GM19023 (cell line): ENCODE results near the gene SHC4.
A peak's percentile ranks its signal among the peaks of the same experiment; 100 is the strongest.
"Not testable (repeated sequence)": the region's sequence is repeated elsewhere in the genome, so short reads cannot be mapped to it uniquely, and the experiment has no call there.

ENCODE experiments used
- ATAC-seq: cut with Tn5 transposase; IDR thresholded peaks from one replicate; pipeline ENCODE4 v1.9.1; 2021; ENCODE audit warnings: mild to moderate bottlenecking, moderate library complexity; ENCODE audit not compliant: unreplicated experiment

SHC4 gene

GRCh38 chr15:48963524-48964113 is at the start of gene SHC4:
Gene SHC4 (minus strand): TSS chr15:48963919. CDS start chr15:48963015, 904 bp downstream.
- ATAC-seq, result peak; percentile 51

- ATAC-seq, result no peak
Observed at GRCh38 chr15:48999314-48999713, 35.6 kb upstream of the SHC4 start.

GRCh38 chr15:48996276-48996675 is 32.6 kb upstream of the SHC4 start:
- ATAC-seq, result no peak

GRCh38 chr15:48993380-48993779 is 29.7 kb upstream of the SHC4 start:
- ATAC-seq, result no peak

GRCh38 chr15:48992545-48992944 is 28.8 kb upstream of the SHC4 start:
- ATAC-seq, result peak; percentile 63

GRCh38 chr15:48992096-48992495 is 28.4 kb upstream of the SHC4 start:
- no peak for ATAC-seq

- no peak for ATAC-seq
Observed at GRCh38 chr15:48989170-48989569, 25.5 kb upstream of the SHC4 start.

- ATAC-seq, result no peak
Observed at GRCh38 chr15:48987142-48987541, 23.4 kb upstream of the SHC4 start.

- ATAC-seq, result no peak
Observed at GRCh38 chr15:48986240-48986639, 22.5 kb upstream of the SHC4 start.

- ATAC-seq, result no peak
Observed at GRCh38 chr15:48985516-48985915, 21.8 kb upstream of the SHC4 start.

GRCh38 chr15:48984811-48985352 is 21.2 kb upstream of the SHC4 start:
- no peak for ATAC-seq

GRCh38 chr15:48984021-48984710 is 20.4 kb upstream of the SHC4 start:
- no peak for ATAC-seq

- ATAC-seq, result no peak
Observed at GRCh38 chr15:48983300-48983699, 19.6 kb upstream of the SHC4 start.

GRCh38 chr15:48981941-48982340 is 18.2 kb upstream of the SHC4 start:
- ATAC-seq, result no peak

GRCh38 chr15:48978638-48979037 is 14.9 kb upstream of the SHC4 start:
- ATAC-seq, result no peak

GRCh38 chr15:48976444-48977088 is 12.8 kb upstream of the SHC4 start:
- no peak for ATAC-seq

GRCh38 chr15:48975472-48976419 is 12.0 kb upstream of the SHC4 start:
- peak; percentile 97 for ATAC-seq

- ATAC-seq, result no peak
Observed at GRCh38 chr15:48974882-48975281, 11.2 kb upstream of the SHC4 start.

- ATAC-seq, result no peak
Observed at GRCh38 chr15:48972750-48973503, 9.2 kb upstream of the SHC4 start.

GRCh38 chr15:48970926-48971325 is 7.2 kb upstream of the SHC4 start:
- not testable (repeated sequence) for ATAC-seq
